A673 (cell line): ENCODE results near the gene VAV2.

Experiments
- EZH2 ChIP-seq: fragments of 200-600 bp; sonication (generic); IDR thresholded peaks from 2 replicates; pipeline ENCODE4 v1.6.1; 2017; ENCODE audit warnings: borderline replicate concordance, low read depth, mild to moderate bottlenecking, mixed read lengths, antibody characterized with exemption, low read length; ENCODE audit not compliant: poor library complexity, severe bottlenecking
- TF ChIP-seq, protein P1 (sequence below): fragments of 300-800, 200-600 bp; sonication (generic); conservative IDR thresholded peaks from 2 replicates; pipeline ENCODE4 v1.5.1; 2017; ENCODE audit warnings: low read depth, mild to moderate bottlenecking, antibody characterized with exemption, low read length, moderate library complexity, mixed read lengths

DNA sequence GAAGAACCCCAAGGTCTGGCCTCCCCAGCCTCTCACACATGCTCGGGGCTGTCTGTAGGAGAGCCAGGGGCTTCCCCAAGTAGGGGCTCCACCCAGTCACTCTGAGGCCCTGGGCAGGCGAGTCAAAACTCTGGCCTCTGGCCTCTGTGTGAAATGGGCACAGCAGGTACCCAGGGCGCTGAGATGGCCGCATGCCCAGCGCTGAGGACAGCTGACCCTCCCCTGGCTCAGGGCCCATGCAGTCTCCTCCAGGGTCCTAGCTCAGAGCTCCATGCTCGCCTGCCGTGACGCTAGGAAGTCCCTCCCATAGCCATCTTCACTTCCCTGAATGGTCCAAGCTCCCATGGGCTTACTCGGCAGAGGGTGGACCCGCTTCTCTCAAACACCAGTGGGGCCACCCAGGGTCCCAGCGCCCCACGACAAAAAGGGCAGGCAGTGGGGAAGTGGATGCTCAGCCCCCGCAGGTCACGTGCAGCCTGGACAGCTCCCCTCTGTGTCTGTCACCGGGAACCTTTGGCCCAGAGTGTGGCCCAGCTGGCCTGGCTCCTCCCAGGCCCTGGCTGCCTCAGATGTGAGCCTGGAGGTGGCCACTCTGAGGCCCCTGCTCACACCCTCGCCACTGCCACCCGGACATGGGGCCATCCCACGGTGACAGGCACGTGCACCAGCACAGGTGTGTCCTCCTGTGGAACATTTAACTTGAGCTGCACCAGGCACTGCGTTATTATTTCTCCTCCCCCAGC lies 12.2 kb upstream of the VAV2 start:
- TF ChIP-seq, protein P1, sequence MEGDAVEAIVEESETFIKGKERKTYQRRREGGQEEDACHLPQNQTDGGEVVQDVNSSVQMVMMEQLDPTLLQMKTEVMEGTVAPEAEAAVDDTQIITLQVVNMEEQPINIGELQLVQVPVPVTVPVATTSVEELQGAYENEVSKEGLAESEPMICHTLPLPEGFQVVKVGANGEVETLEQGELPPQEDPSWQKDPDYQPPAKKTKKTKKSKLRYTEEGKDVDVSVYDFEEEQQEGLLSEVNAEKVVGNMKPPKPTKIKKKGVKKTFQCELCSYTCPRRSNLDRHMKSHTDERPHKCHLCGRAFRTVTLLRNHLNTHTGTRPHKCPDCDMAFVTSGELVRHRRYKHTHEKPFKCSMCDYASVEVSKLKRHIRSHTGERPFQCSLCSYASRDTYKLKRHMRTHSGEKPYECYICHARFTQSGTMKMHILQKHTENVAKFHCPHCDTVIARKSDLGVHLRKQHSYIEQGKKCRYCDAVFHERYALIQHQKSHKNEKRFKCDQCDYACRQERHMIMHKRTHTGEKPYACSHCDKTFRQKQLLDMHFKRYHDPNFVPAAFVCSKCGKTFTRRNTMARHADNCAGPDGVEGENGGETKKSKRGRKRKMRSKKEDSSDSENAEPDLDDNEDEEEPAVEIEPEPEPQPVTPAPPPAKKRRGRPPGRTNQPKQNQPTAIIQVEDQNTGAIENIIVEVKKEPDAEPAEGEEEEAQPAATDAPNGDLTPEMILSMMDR: no peak
- no peak for TF ChIP-seq EZH2
